Activated CD8-positive, alpha-beta memory T cell treated with anti-CD3 and anti-CD28 coated beads for 4 hours (primary cell): ENCODE results near the gene HTR1A.

Experiments
- DNase-seq, 2 donors: peaks; one replicate each; pipeline ENCODE4 v3.0.0-alpha.2; 2020; ENCODE audit warnings: low read depth in 2 of 2

Gene HTR1A

GRCh38 chr5:63962279-63962678 is at the start of gene HTR1A:
TSS of gene HTR1A (minus strand) at chr5:63962445. CDS start at chr5:63961719, 726 bp downstream.
- DNase-seq: no peak

GRCh38 chr5:64003966-64004365 is 41.7 kb upstream of the HTR1A start:
- no peak for DNase-seq

GRCh38 chr5:64000096-64000495 is 37.9 kb upstream of the HTR1A start:
- no peak for DNase-seq

GRCh38 chr5:63987053-63987452 is 24.8 kb upstream of the HTR1A start:
- DNase-seq: no peak

- no peak for DNase-seq
These were observed 19.6 kb upstream of the HTR1A start for GRCh38 chr5:63981864-63982263.

- DNase-seq: no peak
These were observed 1.7 kb upstream of the HTR1A start for GRCh38 chr5:63963926-63964325.

- DNase-seq: no peak
These were observed 963 bp upstream of the HTR1A start for GRCh38 chr5:63963080-63963735.

GRCh38 chr5:63961598-63962161 is 565 bp downstream of the HTR1A start:
- no peak for DNase-seq

- no peak for DNase-seq
These were observed 1.1 kb downstream of the HTR1A start for GRCh38 chr5:63961125-63961597.

GRCh38 chr5:63960646-63961045 is 1.6 kb downstream of the HTR1A start:
- DNase-seq: no peak

- no peak for DNase-seq
These were observed 2.9 kb downstream of the HTR1A start for GRCh38 chr5:63959177-63959982.

GRCh38 chr5:63958654-63959053 is 3.6 kb downstream of the HTR1A start:
- no peak for DNase-seq

- no peak for DNase-seq
These were observed 4.6 kb downstream of the HTR1A start for GRCh38 chr5:63957617-63958016.

- DNase-seq: no peak
These were observed 9.0 kb downstream of the HTR1A start for GRCh38 chr5:63953217-63953616.

GRCh38 chr5:63935103-63935502 is 27.1 kb downstream of the HTR1A start:
- DNase-seq: no peak

- DNase-seq: no peak
These were observed 30.4 kb downstream of the HTR1A start for GRCh38 chr5:63931836-63932235.

GRCh38 chr5:63928451-63928850 is 33.8 kb downstream of the HTR1A start:
- DNase-seq: no peak

- DNase-seq: no peak
These were observed 38.3 kb downstream of the HTR1A start for GRCh38 chr5:63923914-63924313.

- DNase-seq: no peak
These were observed 42.3 kb downstream of the HTR1A start for GRCh38 chr5:63919763-63920478.

GRCh38 chr5:63916786-63917185 is 45.5 kb downstream of the HTR1A start:
- DNase-seq: no peak

- DNase-seq: no peak
These were observed 50.4 kb downstream of the HTR1A start for GRCh38 chr5:63911871-63912270.
